Liver (tissue), 9 donors: Measurements from ENCODE around the gene UBL4A. TPM values are rescaled to one million over a fixed set of nuclear protein-coding genes. Genes with fewer than 3 reads are reported as not detected.

ENCODE experiments used
- DNase-seq: peaks from one replicate; pipeline ENCODE4 v3.0.0-alpha.2; 2017; ENCODE audit warnings: low spot score
- H3K27ac ChIP-seq, 2 donors: one replicate each; pipeline ENCODE4 v1.7.0; 2013; ENCODE audit warnings: inconsistent platforms in 2 of 2, low read length in 2 of 2, control low read depth in 1 of 2, low read depth in 1 of 2, mild to moderate bottlenecking in 1 of 2
- H3K27me3 ChIP-seq, 4 donors: one replicate each; pipeline versions ENCODE4 v1.6.1 to v1.7.0; 2013; ENCODE audit warnings: low read length in 3 of 4, inconsistent platforms in 1 of 4, mild to moderate bottlenecking in 1 of 4, moderate library complexity in 1 of 4; ENCODE audit not compliant: control insufficient read depth in 4 of 4, insufficient read depth in 4 of 4
- H3K36me3 ChIP-seq, 4 donors: one replicate each; pipeline versions ENCODE4 v1.6.1 to v1.7.0; 2013; ENCODE audit warnings: low read length in 3 of 4, mild to moderate bottlenecking in 3 of 4, low read depth in 1 of 4, moderate library complexity in 1 of 4; ENCODE audit not compliant: control insufficient read depth in 4 of 4, insufficient read depth in 3 of 4
- H3K4me1 ChIP-seq, 4 donors: one replicate each; pipeline versions ENCODE4 v1.6.1 to v1.7.0; 2013; ENCODE audit warnings: low read length in 3 of 4, mild to moderate bottlenecking in 3 of 4, moderate library complexity in 1 of 4; ENCODE audit not compliant: control insufficient read depth in 4 of 4, insufficient read depth in 4 of 4
- H3K4me3 ChIP-seq, 3 donors: one replicate each; pipeline versions ENCODE4 v1.6.1 to v1.7.0; 2013; ENCODE audit warnings: low read length in 3 of 3, control low read depth in 1 of 3, low read depth in 1 of 3, mild to moderate bottlenecking in 1 of 3
- H3K9ac ChIP-seq, 2 donors: one replicate each; pipeline ENCODE4 v1.7.0; 2013; ENCODE audit warnings: low read length in 2 of 2, mild to moderate bottlenecking in 2 of 2, moderate library complexity in 2 of 2, control low read depth in 1 of 2, low read depth in 1 of 2
- H3K9me3 ChIP-seq, 4 donors: one replicate each; pipeline versions ENCODE4 v1.6.1 to v1.7.0; 2013; ENCODE audit warnings: low read length in 3 of 4; ENCODE audit not compliant: control insufficient read depth in 4 of 4
- CTCF ChIP-seq: fragments of 150-350 bp; IDR thresholded peaks from 2 replicates; pipeline ENCODE4 v1.5.1; 2017; ENCODE audit warnings: improper control_type of control experiment, low read depth, low read length; ENCODE audit not compliant: missing input control
- EGR1 ChIP-seq, 2 donors: IDR thresholded peaks; 2 replicates each; pipeline ENCODE4 v1.6.1; 2016 to 2018; ENCODE audit warnings: antibody characterized with exemption in 2 of 2, low read depth in 2 of 2
- FOXA1 ChIP-seq: IDR thresholded peaks from 2 replicates; pipeline ENCODE4 v1.6.1; 2016; ENCODE audit warnings: antibody characterized with exemption
- GABPA ChIP-seq, 2 donors: IDR thresholded peaks in 1 of 2; conservative IDR thresholded peaks in 1 of 2; 2 replicates each; pipeline ENCODE4 v1.6.1; 2016; ENCODE audit warnings: antibody characterized with exemption in 2 of 2, mild to moderate bottlenecking in 1 of 2, moderate library complexity in 1 of 2
- HNF4G ChIP-seq: IDR thresholded peaks from 2 replicates; pipeline ENCODE4 v1.6.1; 2016; ENCODE audit warnings: antibody characterized with exemption
- NR2F2 ChIP-seq: IDR thresholded peaks from 2 replicates; pipeline ENCODE4 v1.6.1; 2016; ENCODE audit warnings: antibody characterized with exemption
- RAD21 ChIP-seq, 2 donors: IDR thresholded peaks; 2 replicates each; pipeline ENCODE4 v1.6.1; 2016; ENCODE audit warnings: antibody characterized with exemption in 2 of 2, mild to moderate bottlenecking in 2 of 2
- REST ChIP-seq: IDR thresholded peaks from 2 replicates; pipeline ENCODE4 v1.6.1; 2016; ENCODE audit warnings: antibody characterized with exemption, mild to moderate bottlenecking
- RXRA ChIP-seq, 2 donors: IDR thresholded peaks; 2 replicates each; pipeline ENCODE4 v1.6.1; 2017 to 2018; ENCODE audit warnings: antibody characterized with exemption in 2 of 2, mild to moderate bottlenecking in 1 of 2
- TAF1 ChIP-seq: conservative IDR thresholded peaks from 2 replicates; pipeline ENCODE4 v1.6.1; 2016; ENCODE audit warnings: antibody characterized with exemption, mild to moderate bottlenecking
- YY1 ChIP-seq: IDR thresholded peaks from 2 replicates; pipeline ENCODE4 v1.6.1; 2016; ENCODE audit warnings: antibody characterized with exemption, mild to moderate bottlenecking
- WGBS: extraction: QIAGEN DNeasy Blood & Tissue Kit; methylation state at CpG from one replicate; pipeline ENCODE4 v1.1.7; 2013; 5-methylcytosine and 5-hydroxymethylcytosine counted together
- polyA plus RNA-seq, 2 donors: library from polyadenylated mRNA; stranded (reverse) in 1 of 2; unstranded in 1 of 2; fragments of 200-250 nt in 1 of 2; fragments of >200 nt in 1 of 2; fragmentation: Nextera tagmentation in 1 of 2; extraction: Ambion mirVana in 1 of 2; gene quantifications; one replicate each; pipeline versions ENCODE4 v1.2.1 to v1.2.3, GENCODE V29; 2013 to 2015
- total RNA-seq, 2 donors: library from RNA; depleted of rRNA; stranded (reverse); fragments of >200 nt; gene quantifications; one replicate each; pipeline ENCODE4 v1.2.3, GENCODE V29; 2014
- TF ChIP-seq, protein P1 (sequence below): IDR thresholded peaks from 2 replicates; pipeline ENCODE4 v1.6.1; 2016; ENCODE audit warnings: antibody characterized with exemption
- donor health status: healthy.
- donor health status: healthy.
- donor health status: healthy.
- donor health status: healthy.
- donor health status: healthy.

Gene UBL4A
- total and polyA plus RNA-seq, 4 donors, result 13.9 to 22.2 (median 20.8) TPM

- Histone ChIP-seq H3K36me3 (no peaks in the 10 kb centered on the region), H3K4me1 (peaks cover 0 to 5% (median 0%) of the 10 kb centered on the region in 4 donors), H3K27me3 (no peaks in the 10 kb centered on the region), H3K4me3 (no peak overlapping the region), H3K9ac (no peak overlapping the region), H3K9me3 (no peaks in the 10 kb centered on the region), H3K27ac (no peak overlapping the region)
- DNase-seq, result no peak
- 96% methylated on average over 26 of the region's 26 CpGs for WGBS
- TF ChIP-seq YY1 (no peak), FOXA1 (no peak), REST (no peak), RXRA (IDR thresholded peaks at IDR 0.05) (no peak), NR2F2 (no peak), GABPA (IDR thresholded peaks at IDR 0.05 in 1 of 2, conservative IDR thresholded peaks at IDR 0.05 in 1 of 2) (no peak)
- TF ChIP-seq, protein P1, sequence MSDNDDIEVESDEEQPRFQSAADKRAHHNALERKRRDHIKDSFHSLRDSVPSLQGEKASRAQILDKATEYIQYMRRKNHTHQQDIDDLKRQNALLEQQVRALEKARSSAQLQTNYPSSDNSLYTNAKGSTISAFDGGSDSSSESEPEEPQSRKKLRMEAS, result no peak
Observed at GRCh38 chrX:154460326-154460725, 26.1 kb downstream of the UBL4A start.

GRCh38 chrX:154459832-154460231, 26.6 kb downstream of the UBL4A start:
- Histone ChIP-seq H3K4me3 (no peak overlapping the region), H3K27ac (no peak overlapping the region), H3K27me3 (no peaks in the 10 kb centered on the region), H3K4me1 (peaks cover 0 to 5% (median 0%) of the 10 kb centered on the region in 4 donors), H3K9me3 (no peaks in the 10 kb centered on the region), H3K36me3 (no peaks in the 10 kb centered on the region), H3K9ac (no peak overlapping the region)
- 90% methylated on average over 14 of the region's 14 CpGs for WGBS
- TF ChIP-seq TAF1, result no peak
- no peak for TF ChIP-seq HNF4G
- TF ChIP-seq RAD21 (IDR thresholded peaks at IDR 0.05), result no peak
- TF ChIP-seq YY1, result no peak
- no peak for TF ChIP-seq REST
- no peak for TF ChIP-seq RXRA (IDR thresholded peaks at IDR 0.05)
- TF ChIP-seq EGR1 (IDR thresholded peaks at IDR 0.05; ENCODE audit: low read depth in 2 of 2), result no peak
- TF ChIP-seq FOXA1, result no peak
- TF ChIP-seq NR2F2, result no peak
- TF ChIP-seq CTCF, result no peak
- no peak for DNase-seq
